ENCODE data around the gene BCAS1. TPM values are rescaled to one million over a fixed set of nuclear protein-coding genes. Genes with fewer than 3 reads are reported as not detected.
A peak's percentile ranks its signal among the peaks of the same experiment; 100 is the strongest.

Gene BCAS1
- total RNA-seq, 1 experiment from 2014 or later: not detected

DNA sequence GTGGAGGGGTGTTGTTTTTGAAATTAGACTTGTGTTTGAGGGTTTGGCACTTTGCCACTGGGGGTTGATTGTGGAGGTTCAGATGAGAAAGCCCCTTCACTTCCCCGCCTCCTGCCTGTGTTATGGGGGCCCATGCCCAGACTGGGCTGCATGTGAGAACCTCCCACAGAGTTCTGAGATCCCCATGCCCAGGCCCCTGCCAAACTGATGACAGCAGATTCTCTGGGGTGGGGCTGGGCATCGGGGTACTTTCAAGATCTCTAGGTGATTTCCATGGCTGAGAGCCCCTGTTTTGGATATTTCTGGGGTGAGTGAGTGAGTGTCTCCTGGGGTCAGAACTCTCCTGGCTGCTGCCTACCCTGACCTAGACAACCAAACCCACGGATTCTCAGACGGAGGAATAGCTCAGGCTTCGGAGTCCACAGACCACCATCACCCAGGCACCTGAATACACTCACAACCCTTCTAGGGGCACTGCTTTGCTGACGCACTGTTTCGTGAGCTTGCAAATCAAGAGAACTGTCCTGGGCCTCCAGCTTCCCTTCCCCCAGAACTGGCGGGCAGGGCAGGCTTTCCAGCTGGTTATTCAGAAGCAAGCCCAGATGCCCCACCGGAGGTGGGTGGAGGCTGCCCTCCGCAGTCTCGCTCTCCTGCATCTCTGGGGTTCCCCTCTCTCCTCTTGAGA lies 6.3 kb downstream of the BCAS1 start:
- no peak for DNase-seq (ENCODE audit: low read depth, low spot score)
- in situ Hi-C loops (cut with HindIII; ENCODE audit: low pct_unique_long_range_greater_than_20kb, low sequenced_read_pairs): no loop called here

DNA sequence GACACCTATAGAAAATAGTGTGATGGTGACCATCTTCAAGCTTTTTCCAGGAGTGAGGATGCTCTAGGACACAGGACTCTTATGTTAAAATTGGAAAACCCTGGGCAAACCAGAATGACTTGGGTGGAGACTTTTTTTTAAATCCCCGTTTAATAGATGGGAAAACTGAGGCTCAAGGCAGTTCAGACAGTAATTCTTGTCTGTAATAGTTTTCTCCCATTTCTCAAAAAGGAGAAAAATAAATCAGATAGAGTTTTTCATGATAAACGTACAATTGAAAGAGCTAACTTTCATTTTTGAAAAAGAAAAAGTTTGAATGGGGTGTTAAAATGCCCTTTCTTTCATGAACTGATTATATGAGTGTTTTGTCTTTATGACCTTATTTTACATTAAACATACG lies 6.8 kb downstream of the BCAS1 start:
- in situ Hi-C loops (cut with HindIII; ENCODE audit: low pct_unique_long_range_greater_than_20kb, low sequenced_read_pairs): no loop called here
- DNase-seq (ENCODE audit: low read depth, low spot score): no peak

DNA sequence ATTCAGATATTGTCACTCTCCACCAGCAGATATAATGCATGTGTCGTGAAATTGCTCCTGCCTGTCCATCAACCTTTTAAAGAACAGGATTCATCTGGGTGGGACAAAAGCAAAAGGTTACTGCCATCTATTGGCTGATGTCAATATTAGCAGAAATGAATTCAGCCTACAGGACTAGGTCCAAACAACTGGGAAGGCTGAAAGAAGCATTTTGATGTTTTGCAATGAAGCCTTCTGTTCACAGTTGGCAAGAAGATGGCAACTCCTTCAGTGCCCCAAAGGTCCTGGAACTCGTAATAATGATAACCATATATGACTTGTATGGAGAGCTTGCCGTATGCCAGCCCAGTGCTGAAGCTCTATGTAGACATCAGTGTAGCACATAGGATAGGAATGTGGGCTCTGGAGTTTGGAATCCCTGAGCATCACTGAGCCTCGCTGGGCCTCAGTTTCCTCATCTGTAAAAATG lies 7.5 kb downstream of the BCAS1 start:
- in situ Hi-C loops (cut with HindIII; ENCODE audit: low pct_unique_long_range_greater_than_20kb, low sequenced_read_pairs): no loop called here
- DNase-seq (ENCODE audit: low read depth, low spot score): peak; percentile 86

DNA sequence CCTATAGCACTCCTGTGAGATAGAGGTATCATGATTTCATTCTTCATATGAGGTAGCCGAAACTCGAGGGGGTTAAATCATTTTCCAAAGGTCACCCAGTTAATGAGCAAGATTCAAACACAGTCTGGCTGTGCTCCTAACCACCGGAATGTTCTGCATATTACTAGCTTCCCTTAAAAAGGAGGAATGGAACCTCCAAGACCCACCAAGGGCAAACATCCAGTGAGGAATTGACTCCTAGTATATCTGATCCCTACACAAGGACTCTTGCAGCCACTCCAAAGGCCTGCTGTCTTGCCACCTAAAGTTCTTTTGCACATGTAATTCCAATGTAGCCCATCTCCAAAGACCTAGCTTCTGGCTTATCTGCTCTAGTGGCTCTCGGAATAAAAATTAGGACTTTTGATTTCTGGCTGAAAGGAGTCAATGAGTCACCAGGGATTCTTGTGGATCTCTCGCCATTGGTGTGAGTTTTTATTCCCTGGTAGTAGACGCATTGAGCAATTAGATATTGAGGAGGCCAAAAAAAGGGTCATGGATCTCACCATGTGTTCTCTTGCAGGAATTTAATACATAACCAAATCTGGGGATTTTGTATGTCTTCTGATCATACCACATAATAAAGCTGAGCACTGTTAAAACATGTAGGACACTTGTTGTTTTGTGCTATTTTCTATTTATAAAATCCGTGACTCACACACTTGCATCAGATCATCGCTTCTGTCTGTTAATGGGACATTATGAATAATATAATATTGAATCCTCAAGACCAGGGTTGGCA lies 9.1 kb downstream of the BCAS1 start:
- DNase-seq (ENCODE audit: low read depth, low spot score): peak; percentile 67
- in situ Hi-C loops (cut with HindIII; ENCODE audit: low pct_unique_long_range_greater_than_20kb, low sequenced_read_pairs): no loop called here

DNA sequence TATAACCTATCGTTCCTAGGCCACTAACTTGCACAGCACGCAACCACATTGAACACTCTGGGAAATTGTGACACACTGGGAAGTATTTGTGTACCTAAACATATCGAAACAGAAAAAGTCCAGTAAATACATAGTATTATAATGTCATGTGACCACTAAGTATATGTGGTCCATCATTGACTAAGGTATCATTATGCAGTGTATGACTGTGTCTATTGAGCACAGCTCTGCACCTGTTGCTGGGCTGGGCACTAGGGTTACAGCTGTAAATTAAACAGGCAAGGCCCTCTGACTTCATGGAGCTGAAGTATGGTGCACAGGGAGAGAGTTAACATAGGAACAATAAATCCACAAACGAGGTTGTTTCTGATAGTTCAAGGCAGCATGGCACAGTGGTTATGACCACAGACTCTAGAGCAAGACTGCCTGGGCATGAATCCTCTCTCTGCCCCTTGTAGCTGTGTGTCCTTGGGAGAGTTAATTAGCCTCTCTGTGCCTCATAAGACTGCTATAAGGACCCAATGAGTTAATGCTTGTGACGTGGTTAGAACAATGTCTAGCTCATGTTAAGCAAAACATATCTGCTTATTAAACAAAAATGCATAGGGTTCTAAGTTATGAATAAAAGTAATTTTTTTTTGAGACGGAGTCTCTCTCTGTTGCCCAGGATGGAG lies 10.6 kb downstream of the BCAS1 start:
- in situ Hi-C loops (cut with HindIII; ENCODE audit: low pct_unique_long_range_greater_than_20kb, low sequenced_read_pairs): no loop called here
- no peak for DNase-seq (ENCODE audit: low read depth, low spot score)

DNA sequence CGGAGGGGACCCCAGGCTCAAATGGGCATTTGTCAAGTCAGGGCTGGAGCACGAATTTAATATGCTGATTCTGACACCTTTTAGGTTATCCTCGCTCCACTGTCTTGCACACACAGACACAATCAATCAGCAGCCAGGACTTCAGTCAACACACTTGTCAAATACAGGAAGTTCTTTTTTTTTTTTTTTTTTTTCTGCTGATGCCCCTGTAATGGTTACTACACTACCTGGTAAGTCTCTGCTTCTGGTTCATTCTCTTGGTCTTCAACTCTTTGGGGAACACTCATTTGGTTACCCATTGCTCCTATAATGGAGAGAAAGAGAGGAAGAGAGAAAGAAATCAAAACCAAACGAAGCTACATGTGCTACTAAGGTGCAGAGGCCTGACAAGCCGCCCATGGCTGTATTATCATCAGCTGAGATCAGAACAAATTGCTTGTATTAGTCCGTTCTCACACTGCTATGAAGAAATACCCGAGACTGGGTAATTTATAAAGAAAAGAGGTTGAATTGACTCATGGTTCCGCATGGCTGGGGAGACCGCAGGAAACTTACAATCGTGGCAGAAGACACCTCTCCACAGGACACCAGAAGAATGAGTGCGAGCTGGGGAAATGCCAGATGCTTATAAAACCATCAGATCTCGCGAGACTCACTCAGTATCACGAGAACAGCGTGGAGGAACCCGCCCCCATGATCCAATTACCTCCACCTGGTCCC lies 11.8 kb downstream of the BCAS1 start:
- in situ Hi-C loops (cut with HindIII; ENCODE audit: low pct_unique_long_range_greater_than_20kb, low sequenced_read_pairs): no loop called here
- no peak for DNase-seq (ENCODE audit: low read depth, low spot score)

DNA sequence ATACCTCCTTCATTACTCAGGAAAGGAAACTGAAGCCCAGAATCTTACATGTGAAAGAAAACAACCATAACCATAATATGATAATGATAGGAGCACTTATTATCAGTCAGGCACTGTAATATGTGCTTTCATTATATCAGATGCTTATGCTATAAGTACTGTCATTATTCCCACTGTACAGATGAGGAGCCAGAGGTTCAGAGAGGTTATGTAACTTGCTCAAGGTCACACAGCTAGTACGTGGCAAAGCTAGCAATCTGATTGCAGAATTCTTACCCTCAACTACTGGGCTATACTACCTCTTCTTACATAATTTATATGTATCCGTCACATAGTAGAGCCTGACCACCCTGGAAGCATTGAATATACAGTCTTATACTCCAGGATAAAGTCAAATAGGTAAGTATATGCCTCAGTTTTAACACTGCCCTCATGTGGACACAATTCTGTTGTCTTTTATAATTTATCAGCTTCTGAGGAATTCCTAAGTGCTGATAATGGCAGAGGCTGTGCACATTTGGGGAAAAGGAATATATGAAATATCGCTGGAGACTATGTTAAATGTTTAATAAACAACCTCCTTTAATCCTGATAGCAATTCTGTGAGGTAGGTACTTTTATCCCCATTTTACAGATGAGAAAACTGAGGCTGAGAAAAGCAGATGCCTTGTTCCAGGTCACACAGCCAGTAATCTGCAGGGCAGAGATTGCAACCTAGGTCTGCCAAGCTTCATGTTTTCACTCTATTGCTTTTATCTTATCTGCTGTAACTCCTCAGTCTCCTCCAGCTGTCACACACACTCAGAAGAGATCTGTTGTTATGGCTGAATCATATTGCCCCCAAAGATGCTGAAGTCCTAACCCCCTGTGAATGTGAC lies 13.4 kb downstream of the BCAS1 start:
- in situ Hi-C loops (cut with HindIII; ENCODE audit: low pct_unique_long_range_greater_than_20kb, low sequenced_read_pairs): no loop called here
- peak; percentile 30 for DNase-seq (ENCODE audit: low read depth, low spot score)

DNA sequence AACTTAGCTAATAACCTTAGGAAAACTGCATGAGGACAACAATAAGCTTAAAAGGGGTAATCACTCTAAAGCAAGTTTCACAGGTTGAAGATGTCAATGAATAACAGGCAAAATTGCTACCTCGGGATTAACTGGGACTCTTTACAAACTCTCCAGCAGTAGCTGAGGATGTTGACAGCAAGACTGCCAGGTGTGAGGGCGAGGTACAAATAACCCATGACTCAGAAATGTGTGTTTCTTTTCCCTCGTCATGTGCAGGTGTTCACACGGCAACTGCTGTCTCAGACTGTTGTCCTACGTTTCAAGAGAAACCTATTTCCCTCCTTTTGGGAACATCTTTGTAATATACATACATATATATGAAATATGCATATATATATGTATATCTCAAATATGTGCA lies 15.9 kb downstream of the BCAS1 start:
- DNase-seq (ENCODE audit: low read depth, low spot score): no peak
- in situ Hi-C loops (cut with HindIII; ENCODE audit: low pct_unique_long_range_greater_than_20kb, low sequenced_read_pairs): loop anchor here (5.0 kb wide), 1 partner anchor 97 kb away; no protein-coding TSS in a partner anchor

DNA sequence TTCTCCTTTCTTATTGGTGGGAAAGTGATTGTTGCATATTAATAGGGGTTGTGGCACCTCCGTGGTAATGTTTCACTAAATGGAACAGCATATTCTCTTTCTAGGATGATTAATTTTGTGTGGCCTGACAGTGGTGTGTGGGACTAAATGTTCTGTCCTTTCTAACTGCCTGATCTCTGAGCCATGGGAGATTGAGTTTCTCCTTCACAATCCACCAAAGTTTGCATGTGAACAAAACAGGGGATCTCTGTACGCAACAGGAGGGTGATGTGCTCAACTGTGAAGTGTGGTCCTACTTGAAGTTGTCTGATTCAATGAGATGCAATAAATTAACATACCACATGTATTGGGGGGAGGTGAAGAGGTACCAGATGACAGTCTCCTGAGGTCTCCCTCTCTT lies 19.3 kb downstream of the BCAS1 start:
- in situ Hi-C loops (cut with HindIII; ENCODE audit: low pct_unique_long_range_greater_than_20kb, low sequenced_read_pairs): loop anchor here (5.0 kb wide), 1 partner anchor 94 kb away; no protein-coding TSS in a partner anchor
- no peak for DNase-seq (ENCODE audit: low read depth, low spot score)

DNA sequence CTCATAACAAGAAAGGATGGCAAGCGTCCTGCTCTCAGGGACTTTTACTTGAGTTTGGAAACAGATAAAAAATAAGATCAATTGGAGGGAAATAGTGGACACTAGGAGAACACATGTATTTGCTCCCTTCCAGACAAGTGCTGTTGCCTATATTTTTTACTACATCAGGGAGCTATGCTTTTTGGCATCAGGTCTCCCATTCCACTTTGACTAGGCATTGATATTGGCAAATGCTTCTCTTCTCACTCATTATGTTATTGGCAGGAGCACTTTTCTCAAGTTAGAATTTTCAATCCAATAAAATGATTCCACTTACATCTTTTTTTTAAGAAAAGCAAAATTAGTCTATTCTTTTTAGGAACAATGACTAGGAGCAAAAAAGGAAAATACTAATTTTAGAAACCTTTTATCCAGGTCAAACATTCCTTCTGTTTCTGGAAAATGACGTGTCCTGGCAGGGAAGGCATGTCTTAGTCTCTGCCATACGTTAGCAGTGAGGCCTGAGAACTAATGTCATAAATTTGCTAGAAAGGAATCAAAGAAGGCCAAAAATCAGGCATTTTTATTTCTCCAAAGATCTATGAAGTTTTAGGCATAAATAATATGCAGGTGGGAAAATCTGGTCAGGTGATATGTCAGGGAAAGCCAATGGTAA lies 21.4 kb downstream of the BCAS1 start:
- no peak for DNase-seq (ENCODE audit: low read depth, low spot score)
- in situ Hi-C loops (cut with HindIII; ENCODE audit: low pct_unique_long_range_greater_than_20kb, low sequenced_read_pairs): no loop called here

DNA sequence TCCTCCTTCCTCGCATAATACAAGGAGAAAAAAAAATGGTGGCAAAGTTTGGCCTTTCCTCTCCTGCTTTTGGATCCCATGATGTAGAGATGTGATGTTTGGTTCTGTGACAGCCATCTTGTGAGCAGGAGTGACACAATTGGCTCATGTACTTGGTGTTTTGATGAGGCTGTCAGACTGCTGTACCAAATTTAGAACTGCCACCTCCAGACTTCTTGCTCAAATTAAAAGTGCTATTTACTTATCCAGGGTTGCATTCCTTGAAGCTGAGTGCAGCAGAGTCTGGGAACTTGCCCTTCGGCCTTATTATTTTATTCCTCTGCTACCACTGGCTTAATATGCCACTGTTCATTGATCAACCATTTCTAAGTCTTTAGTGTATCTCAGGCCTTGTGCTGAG lies 21.9 kb downstream of the BCAS1 start:
- in situ Hi-C loops (cut with HindIII; ENCODE audit: low pct_unique_long_range_greater_than_20kb, low sequenced_read_pairs): no loop called here
- DNase-seq (ENCODE audit: low read depth, low spot score): no peak

DNA sequence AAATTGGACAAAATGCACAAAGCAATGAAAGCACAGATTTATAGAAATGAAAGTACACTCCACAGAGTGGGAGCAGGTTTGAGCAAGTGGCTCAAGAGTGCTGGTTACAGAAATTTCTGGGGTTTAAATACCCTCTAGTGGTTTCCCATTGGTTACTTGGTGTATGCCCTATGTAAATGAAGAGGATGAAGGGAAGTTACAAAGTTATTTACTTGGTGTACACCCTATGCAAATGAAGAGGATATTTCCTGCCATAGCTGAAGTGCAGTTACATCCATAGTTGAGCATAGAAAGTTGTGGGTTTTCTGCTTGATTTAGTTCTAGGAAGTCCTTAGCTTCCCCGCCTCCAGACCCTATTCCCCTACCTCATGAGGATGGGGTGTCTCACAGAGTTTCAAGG lies 22.7 kb downstream of the BCAS1 start:
- DNase-seq (ENCODE audit: low read depth, low spot score): no peak

DNA sequence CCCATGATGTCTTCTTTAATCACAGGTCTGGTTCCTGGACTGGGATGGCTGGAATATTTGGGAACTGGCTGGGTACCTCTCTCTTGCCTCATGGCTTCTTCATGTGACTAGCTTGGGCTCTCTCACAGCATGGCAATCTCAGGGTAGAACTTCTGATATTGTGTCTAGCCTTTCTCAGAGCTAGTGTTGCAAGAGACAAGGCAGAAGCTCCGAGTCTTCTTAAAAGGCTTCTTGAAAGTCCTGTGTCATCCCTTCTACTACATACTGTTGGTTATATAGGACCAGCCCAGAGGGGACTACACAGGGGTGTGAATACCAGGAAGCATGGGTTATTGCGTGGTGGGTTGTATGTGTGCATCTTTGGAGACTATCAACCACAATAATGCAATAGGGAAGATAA lies 23.3 kb downstream of the BCAS1 start:
- DNase-seq (ENCODE audit: low read depth, low spot score): no peak
- in situ Hi-C loops (cut with HindIII; ENCODE audit: low pct_unique_long_range_greater_than_20kb, low sequenced_read_pairs): no loop called here

More for the DNA sequence above, 22.7 kb downstream of the BCAS1 start:
- in situ Hi-C loops (cut with HindIII; ENCODE audit: low pct_unique_long_range_greater_than_20kb, low sequenced_read_pairs): no loop called here

DNA sequence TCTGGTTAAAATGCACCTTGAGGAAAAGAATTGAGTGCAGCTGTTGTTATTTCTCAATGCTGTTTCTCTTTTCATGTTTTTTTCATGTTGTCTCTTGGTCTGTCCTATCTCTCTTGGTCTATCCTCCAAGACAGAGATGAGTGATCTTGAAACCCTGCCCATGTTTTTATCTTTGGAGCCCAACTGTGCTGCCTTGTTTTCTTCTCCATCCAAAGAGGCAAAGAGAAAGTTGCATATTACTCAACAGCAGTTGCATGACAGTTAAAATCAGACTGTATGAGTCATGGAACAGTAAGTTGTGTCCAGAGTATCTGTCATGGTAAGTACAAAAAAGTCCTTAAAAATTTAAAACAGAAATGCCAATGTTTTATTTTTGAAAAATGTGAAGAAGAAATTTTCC lies 26.2 kb downstream of the BCAS1 start:
- DNase-seq (ENCODE audit: low read depth, low spot score): no peak
- in situ Hi-C loops (cut with HindIII; ENCODE audit: low pct_unique_long_range_greater_than_20kb, low sequenced_read_pairs): no loop called here

DNA sequence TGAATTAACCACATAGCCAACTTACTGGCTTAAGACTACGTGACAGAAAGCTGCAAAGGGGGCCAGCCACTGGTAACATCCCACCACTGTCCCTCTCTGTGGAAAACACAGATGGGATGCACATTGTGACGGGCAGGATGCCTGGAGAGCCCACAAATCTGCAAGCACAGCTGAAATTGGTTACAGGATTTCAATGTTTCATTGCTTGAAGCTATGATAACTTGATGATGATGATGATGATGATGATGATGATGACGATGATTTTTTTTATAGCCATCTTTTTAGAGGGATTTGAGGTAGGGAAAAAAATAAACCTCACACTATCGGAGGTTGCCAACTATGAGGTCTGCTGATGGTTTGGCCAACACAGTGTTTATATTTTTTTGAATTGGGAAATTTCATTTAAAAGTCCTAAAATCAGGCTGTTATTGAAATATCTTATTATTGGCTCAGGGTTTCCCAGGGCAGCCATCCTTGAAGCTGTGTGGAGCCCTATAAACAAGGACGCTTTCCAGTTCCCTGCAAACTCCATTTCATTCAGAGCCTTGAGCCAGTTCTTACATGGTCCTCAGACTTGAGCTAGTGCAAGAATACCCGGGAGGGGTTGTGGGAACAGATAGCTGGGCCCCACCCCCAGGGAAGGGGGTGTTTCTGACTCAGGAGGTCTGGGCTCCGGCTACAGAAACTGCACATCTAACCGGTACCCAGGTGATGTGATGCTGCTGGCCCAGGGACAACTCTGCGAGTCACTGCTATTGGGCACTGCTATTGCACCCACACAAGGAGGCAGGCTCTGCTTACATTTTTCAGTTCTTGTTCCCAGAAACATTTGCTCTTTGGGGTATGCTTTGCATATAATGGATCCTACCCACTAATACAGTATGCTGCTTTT lies 27.1 kb downstream of the BCAS1 start:
- DNase-seq (ENCODE audit: low read depth, low spot score): no peak
- in situ Hi-C loops (cut with HindIII; ENCODE audit: low pct_unique_long_range_greater_than_20kb, low sequenced_read_pairs): no loop called here

DNA sequence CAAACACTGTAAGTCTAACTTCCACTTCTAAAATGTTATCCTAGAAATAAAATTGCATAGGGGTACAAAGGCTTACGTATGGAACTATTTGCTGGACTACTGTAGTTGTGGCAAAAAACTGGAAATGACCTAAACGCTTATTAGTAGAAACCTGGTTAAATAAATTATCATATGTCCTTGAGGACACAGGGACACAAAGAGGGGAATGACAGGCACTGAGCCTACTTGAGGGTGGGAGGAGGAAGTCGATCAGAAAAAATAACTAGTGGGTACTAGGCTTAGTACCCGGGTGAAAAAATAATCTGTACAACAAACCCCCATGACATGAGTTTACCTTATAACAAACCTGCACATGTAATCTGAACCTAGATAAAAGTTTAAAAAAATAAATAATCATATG lies 28.4 kb downstream of the BCAS1 start:
- in situ Hi-C loops (cut with HindIII; ENCODE audit: low pct_unique_long_range_greater_than_20kb, low sequenced_read_pairs): no loop called here
- no peak for DNase-seq (ENCODE audit: low read depth, low spot score)

All from SK-MEL-5 (cell line).